HG03432 (cell line): ENCODE measurements around the gene IREB2.
"Not testable (repeated sequence)": the region's sequence is repeated elsewhere in the genome, so short reads cannot be mapped to it uniquely, and the experiment has no call there.

Experiments
- ATAC-seq: cut with Tn5 transposase; IDR thresholded peaks from one replicate; pipeline ENCODE4 v1.9.1; 2021; ENCODE audit warnings: mild to moderate bottlenecking, moderate library complexity; ENCODE audit not compliant: unreplicated experiment

The IREB2 gene

DNA sequence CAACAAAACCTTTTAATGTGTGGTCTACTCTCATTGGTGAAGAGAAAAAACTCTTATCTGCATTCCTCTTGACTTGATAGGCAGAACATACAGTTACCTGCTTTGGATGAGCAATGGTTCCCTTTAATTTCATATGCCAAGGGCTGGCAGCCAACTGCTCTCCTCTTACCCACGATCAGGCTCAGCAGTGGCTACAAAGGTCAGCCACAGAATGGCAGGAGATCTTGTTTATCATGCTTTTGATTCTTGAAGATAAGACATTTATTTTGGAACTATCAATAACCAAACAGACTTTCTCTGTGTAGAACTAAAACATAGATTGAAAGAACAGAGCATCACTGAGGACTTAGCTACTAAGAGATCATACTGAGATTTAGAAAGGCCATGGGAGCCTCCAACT, 6.1 kb upstream of the IREB2 start:
- ATAC-seq = no peak

DNA sequence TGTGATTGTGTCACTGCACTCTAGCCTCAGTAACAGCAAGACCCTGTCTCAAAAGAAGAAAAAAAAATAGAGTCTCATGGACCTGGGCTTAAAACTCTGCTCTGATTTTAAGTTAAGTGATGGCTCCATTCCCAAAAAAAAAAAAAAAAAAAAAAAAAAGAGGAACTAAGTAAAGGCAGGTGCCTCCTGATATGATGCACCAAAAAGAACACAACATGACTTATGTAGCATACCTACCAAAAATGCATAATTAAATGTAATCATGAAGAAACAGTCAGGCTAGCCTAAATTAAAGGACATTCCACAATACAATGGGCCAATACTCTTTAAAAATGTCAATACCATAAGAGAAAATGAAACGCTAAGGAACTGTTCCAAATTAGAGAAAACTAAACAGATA, 5.4 kb upstream of the IREB2 start:
- no peak for ATAC-seq

DNA sequence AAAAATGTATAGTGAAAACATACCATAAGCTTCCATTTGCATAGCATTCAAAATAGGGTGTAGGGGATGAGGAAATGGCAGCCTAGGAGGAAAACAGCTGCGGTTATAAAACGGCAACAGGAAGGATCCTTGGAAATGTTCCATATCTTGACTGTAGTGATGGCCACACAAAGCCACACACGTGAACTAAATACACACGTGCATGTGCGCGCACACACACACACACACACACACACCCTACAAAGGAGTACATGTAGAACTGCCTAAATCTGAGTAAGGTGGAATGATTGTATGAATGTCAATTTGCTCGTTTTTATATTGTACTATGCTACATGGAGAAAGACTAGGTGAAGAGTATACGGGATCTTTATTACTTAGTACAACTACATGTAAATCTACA, 3.9 kb upstream of the IREB2 start:
- no peak for ATAC-seq

DNA sequence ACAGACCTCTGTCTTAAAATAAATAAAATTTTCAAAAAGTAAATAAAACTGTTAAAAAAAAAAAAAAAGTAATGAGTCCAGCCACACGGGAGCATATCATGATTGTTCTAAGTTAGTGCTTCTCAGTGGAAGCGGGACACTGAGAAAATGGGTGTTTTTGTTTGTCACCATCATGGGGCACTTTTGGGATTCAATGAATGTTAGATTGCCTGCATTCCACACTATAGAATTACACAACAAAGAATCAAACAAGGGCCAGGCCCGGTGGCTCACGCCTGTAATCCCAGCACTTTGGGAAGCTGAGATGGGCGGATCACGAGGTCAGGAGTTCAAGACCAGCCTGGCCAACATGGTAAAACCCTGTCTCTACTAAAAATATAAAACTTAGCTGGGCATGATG, 3.3 kb upstream of the IREB2 start:
- not testable (repeated sequence) for ATAC-seq

DNA sequence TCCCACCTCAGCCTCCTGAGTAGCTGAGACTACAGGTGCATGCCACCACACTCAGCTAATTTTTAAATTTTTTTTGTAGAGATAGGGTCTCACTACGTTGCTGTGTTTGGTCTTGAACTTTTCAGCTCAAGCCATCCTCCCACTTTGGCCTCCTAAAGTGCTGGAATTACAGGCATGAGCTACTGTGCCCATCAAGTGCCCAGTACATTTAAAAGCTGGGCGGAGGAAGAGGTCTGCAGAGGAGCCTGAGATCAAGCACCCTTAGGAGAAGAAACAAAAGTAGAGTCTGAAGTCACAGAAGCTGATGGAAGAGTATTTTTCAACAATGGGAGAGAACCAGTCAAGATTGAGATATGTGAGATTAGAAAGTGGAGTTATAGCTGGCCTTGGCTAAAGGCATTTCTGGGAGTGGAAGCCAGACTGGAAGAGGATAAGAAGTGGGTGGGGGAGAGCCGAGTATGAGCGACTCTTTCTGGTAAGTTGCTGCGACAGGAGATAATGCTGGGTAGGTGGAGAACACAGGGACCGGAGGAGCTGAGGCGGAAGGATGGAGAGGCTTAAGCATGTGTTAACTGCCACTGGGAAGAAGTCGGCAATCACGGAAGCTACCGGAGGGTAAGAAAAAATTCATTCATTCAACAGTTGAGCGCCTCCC, 782 bp upstream of the IREB2 start:
- no peak for ATAC-seq

DNA sequence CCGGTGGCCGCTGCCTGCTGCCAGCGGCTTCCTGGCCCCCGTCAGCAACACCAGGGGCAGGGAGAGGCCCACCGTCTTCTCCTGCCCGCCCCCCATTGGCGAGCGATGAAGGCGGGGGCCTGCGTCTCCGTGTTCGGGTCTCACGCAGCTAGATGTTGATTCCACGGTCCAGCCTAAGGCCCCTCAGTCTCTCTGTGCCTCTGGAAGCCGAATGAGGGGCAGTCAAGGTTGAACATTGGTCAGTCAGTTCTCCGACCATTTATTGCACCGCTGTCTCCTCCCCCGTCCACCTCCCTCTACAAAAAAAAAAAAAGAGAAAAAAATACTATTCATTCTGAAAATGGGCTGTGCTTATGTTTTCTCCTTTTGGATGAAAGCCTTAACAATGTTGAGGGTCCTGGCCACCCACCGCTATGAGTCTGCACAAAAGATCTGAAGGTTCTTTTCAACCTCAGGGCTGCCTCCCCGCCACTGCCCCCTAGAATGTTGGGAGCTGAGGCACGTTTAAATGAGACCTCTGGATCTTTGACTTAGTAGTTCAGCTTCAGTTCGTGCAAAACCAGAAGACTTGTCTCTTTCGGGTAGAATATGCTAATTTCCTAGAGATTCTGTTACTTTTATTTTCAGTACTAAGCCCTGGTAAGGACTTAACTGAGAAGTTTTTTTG, 736 bp downstream of the IREB2 start:
- peak; percentile 6 for ATAC-seq

DNA sequence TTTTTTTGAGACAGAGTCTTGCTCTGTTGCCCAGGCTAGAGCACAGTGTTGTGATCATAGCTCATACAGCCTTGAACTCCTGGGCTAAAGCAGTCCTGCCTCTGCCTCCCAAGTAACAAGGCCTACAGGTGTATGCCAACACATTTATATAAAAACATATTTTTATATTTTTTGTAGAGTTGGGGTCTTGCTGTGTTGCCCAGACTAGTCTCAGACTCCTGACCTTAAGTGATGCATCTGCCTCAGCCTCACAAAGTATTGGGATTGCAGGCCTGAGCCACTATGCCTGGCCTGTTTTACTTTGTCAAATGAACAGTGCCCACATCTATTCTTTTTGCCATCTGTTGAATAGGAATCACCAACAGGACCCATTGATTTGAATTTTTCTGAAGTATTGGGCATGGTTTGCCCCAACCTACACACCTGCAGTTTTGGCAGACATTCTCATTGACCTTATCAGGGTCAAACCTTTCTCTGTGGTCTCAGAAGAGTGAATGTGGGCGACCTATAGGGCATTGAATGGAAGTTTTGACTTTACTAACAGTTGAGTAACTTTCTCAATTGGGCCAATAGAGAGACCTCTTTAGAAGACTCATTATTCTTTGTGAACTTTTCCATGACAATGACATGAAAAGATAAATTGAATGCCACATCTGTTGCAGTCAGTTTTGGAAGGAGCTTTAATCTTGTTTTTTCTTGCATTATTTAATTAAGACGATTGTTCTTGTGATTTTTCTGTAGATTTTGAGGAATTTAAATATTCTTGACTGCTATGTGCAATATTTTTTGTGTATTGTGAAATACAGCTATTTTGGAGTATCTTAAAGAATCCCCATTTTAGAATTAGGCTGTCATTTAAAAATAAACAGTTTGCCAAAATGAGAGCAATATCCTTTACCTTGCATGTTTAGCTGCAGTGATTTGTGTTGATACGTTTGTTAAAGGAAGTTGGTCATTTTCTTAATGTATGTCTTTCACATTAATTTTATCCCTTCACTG, 2.7 kb downstream of the IREB2 start:
- no peak for ATAC-seq

DNA sequence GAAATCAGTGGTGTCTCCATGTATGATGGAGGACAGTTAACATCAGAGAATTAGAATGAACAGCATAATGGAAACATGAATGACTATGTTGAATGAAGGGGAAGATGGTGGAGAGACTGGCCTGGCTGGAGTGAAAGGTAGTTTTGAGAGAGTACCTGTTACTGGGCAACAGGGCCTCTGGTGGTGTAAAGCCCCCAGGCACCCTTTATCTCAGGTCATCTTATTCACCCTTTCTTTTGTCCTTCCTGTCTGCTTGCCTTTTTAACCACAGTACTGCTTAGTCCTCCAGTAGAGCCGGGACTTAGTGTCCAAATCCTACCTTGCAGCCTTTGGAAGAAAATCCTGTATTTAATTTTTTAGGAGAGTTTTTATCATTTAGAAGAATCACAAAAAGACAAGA, 6.2 kb downstream of the IREB2 start:
- no peak for ATAC-seq

DNA sequence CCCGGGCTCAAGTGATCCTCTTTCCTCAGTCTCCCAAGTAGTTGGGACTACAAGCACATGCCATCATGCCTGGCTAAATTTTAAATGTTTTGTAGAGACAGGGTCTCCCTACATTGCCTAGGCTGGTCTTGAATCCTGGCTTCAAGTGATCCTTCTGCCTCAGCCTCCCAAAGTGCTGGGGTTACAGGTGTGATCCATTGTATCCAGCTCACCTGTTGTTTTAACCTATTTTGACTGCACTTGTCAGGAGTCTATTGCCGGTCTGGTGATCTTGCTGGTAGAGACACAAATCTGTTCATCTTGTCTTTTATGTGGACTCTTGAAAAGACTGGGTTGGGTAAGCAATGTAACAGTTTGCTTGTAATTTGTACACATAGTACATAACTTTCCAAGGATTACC, 7.9 kb downstream of the IREB2 start:
- no peak for ATAC-seq

DNA sequence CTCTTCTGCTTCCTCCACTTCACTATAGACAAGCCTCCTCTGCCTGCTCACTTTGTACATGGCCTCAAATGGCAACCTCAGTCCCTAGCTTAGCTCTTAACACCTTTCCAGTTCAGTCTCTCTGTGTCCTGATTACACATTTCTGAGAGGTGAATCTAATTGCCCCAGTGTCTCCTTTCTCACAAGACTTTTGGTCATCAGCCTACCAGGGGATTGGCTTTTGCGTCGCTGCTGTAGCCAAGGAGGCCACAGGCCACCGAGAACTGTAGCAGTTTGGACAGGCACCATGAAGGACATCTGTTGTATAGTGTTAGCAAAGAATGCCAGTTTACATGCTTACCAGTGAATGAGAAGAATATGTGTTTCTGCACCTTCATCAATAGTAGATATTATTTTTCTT, 8.5 kb downstream of the IREB2 start:
- no peak for ATAC-seq

DNA sequence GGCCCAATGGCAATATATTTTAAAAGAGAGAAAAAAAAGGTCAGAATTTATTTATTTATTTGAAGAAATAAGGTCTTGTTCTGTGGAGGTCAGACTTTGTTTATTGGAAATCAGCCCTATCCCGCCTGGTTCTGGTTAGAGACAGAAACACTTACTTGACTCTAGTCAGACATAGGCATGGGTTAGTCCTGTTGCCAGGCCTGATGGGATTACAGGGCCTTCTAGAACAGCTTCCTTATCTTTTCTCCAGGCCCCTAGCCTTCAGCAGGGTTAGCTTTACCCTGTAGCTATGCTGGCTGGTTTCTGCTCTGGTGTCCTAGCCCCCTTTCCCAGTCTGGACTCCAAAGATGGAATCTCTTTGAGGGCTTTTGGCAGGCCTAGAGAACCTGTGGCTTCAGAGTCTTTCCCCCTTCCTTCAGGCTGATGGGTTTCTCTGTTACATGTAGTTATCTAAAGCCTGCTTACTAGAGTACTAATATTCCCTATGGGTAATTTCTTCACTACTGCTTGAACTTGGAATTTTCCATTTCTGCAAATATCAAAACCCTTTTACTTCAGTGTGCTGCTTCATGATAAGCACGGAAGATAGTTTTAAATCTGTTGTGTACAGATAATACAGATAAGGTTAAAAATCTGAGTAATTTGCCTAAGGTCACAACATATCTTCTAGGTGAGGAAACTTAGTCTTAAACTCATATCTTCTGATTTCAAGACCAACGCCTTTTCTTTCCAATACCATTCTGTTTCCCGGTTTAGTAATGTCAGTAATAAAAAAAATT, 10.6 kb downstream of the IREB2 start:
- no peak for ATAC-seq

DNA sequence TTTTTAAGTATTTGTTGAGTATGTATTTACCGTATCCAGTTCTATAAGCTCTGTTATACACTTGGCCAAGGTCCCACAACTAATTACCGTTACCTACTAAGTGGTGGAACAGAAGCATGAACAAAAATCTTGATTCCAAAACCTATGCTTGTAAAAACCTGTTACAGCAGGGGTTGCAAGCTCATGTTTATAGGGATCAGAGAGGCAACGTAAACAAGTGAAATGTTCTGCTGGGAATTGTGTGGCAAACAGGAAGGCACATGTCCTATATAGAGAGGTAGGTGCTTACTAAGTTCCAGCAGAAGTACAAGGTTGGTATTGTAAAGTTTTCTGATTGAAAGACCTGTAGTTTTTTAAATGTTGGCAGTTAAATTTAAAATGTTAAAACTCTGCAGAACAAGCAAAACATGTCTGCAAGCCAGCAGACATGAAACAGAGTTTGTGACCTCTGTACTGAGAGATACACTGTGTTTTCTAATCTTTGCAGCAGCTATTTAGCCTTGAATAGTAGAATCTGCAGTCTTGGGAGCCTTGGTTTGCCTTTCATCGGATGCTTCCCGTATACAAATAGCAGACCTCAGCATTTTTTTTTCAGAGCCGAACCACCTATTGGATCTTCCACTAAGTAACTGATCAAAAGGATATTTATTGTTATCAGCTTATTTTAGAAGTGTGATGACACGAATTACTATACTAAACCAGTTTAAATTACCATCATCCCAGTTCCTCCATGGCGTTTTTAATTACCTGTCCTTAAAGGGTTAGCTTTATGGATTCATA, 11.4 kb downstream of the IREB2 start:
- no peak for ATAC-seq

DNA sequence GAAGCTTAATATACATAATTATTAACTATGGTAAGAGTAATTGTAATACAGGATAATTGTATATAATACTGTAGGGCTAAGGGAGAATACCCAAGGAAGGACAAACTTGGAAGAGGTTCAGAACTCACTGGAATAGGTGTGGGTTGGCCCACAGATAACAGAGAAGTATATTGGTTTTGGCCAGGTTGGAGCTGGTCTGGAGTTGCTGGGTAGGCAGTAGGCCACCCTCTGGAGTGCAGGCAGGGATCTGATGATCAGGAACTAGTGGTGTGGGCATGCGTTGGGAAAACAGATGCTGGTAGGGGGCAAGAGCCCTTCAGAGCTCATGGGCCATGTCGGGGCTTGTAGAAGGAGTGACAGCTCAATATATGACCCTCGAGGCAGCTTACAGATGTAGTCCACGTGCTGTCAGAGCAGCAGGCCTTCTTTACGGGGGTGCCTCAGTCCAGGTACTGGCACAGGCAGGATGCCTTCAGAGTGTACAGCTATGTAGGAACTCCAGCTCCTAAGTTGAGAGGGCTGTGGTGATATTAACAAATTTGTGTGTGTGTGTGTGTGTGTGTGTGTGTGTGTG, 12.4 kb downstream of the IREB2 start:
- no peak for ATAC-seq

DNA sequence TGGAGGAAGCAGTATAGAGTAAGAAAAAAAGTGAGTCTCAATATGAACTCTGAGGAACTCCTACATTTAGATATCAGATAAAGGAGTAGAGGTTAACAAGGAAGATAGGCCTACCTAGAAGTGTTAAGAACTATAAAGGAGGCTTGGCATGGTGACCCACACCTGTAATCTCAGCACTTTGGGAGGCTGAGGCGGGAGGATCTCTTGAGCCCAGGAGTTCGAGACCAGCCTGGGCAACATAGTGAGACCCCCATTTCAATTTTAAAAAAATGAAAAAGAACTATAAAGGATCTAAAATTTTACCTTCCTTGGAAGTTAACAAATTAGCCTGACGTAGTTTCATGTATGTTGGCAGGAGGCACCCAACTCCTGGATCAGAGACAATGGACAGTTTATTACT, 14.5 kb downstream of the IREB2 start:
- no peak for ATAC-seq

DNA sequence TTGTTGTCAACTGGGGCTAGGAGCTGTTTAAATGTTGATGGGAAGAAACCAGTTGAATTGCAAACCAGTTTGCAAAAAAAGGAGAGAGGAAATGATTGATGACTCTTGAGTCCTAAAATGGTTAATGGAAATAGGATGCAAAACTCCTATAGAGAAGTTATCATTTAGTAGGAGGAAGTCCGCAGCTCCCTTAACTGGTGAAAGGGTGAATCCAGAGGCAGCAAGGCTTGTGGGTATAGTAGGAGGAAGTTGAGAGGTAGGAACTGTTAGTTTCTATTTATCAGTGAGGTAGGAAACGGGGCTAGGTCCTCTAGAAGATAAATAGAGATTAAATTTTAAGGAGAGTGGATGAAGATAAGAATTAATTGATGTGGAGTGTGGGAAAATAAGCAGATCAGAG, 15.4 kb downstream of the IREB2 start:
- no peak for ATAC-seq

DNA sequence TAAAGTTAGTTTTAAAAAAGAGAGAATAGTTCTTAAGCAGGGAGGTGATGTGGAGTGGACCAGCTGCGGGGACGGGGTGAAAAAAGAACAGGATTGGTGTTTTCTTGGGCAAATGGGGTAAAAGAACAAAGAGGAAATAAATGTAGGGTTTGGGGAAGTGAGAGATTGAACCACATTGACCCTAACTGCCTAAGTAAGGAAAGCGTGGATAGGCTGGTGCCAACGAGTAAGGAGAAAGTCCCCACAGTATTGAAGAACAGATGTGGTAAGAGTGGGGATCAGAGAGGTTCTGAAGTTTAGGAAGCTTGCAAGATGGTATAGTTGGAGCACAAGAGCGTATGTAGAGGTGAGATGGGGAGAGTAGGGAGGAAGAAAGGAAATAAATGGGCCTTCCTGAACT, 17.0 kb downstream of the IREB2 start:
- ATAC-seq = no peak

DNA sequence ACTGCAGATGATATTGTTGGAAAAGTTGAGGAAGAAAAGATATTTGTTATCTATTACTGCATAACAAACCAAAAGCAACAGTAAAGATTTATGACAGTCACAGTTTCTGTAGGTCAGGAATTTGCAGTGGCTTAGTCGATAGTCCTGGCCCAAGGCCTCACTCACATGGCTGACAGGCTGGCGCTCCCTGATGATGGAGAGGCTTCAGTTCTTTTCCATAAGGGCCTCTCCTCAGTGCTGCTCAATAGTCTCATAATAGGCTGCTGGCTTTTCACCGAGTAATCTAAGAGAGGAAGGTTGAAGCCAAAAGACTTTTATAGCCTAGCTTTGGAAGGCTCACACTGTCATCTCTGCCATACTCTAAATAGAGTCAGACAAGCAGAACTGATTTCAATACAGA, 17.7 kb downstream of the IREB2 start:
- no peak for ATAC-seq

DNA sequence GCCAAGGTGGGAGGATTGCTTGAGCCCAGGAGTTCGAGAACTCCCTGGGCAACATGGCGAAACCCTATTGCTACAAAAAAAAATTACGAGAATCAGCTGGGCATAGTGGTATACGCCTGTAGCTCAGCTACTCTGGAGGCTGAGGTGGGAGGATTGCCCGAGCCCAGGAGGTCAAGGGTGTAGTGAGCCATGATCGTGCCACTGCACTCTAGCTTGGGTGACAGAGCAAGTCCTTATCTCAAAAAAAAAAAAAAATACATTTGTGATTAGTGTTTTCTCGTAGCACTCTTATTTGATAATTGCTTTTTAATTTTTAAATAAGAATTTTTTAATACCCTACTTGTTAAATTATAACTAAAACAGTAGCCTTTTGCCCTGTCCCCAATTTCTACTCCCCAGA, 18.4 kb downstream of the IREB2 start:
- no peak for ATAC-seq

DNA sequence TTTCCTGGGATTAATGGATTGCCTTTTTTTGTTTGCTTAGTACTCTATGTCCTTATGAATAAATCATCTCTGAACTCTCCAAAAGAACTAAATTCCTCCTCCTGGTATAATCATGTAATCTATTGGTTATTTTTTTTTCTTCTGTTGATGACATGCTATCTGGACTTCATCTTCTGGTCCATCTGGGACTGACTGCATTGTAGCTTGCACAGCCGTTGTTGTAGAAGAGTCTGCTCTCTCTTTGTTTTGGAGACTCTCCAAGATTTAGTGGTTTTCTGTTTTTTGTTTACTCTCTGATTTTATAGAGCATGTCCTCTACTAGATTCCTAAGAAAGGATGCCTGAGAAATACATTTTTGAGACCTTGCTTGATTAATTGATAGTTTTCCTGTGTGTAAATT, 19.1 kb downstream of the IREB2 start:
- ATAC-seq = no peak

DNA sequence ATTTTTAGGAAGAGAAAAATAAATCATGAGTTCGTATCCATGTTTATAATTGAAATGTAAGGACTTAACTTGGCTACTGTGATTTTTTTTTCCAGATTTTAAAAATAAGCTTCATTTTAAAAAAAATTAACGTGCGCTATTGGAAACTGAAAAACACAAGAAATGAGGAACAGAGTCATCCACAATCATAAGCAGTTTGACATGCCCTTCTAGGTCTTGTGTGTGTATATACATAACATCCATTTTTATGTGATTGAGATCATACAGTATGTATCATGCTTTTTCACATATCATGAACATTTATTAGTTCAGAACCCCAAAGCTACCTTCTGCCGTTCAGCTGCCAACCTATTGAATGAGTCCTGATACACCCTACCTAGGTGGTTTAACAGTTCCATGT, 22.7 kb downstream of the IREB2 start:
- no peak for ATAC-seq
